GM12878 (cell line): ENCODE data around the gene DNAH17. TPM values are rescaled to one million over a fixed set of nuclear protein-coding genes. Genes with fewer than 3 reads are reported as not detected.

Experiments used
- ATAC-seq: fragments of 200-7000 bp; cut with Tn5 transposase; 3 replicates; pipeline ENCODE4 v1.9.1; 2020; ENCODE audit warnings: mild to moderate bottlenecking, moderate library complexity
- BruUV-seq: library from RNA; stranded (reverse); fragments of 400-500 nt; replicated peaks from 2 replicates; lab custom pipeline; 2021; lab: Mats Ljungman, UMichigan
- CTCF ChIA-PET: fragments of 300-600 bp; sonication (Branson Sonifier 250); formaldehyde crosslinking; extraction: SDS; loops from one replicate; lab custom pipeline; 2021; ENCODE audit warnings: inconsistent platforms; lab: Yijun Ruan, JAX
- POLR2A ChIA-PET: fragments of 350-600 bp; formaldehyde crosslinking; extraction: SDS; loops from one replicate; lab custom pipeline; 2021; ENCODE audit warnings: inconsistent platforms; lab: Charles Lee
- RAD21 ChIA-PET: fragments of 300-600 bp; sonication (Branson Sonifier 250); formaldehyde crosslinking; loops from one replicate; lab custom pipeline; 2023; ENCODE audit warnings: antibody characterized with exemption; ENCODE audit not compliant: unreplicated experiment; lab: Charles Lee
- SMC1A ChIA-PET: fragments of 300-600 bp; sonication (Branson Sonifier 250); formaldehyde crosslinking; loops from one replicate; lab custom pipeline; 2023; ENCODE audit not compliant: unreplicated experiment, uncharacterized antibody; lab: Charles Lee
- DNase-seq: peaks from one replicate; pipeline ENCODE4 v3.0.0-alpha.2; 2011; ENCODE audit warnings: low read depth, low spot score
- FAIRE-seq: peaks from 3 replicates; lab custom pipeline; 2011; peaks lifted over from hg19 to GRCh38; lab: Jason Lieb, UNC
- H2AFZ ChIP-seq: 2 replicates; pipeline ENCODE4 v1.6.0; 2011; ENCODE audit warnings: low read depth, low read length, control low read depth; ENCODE audit not compliant: control insufficient read depth
- H3K27ac ChIP-seq: 2 replicates; pipeline ENCODE4 v1.5.1; 2011; ENCODE audit warnings: control low read depth; ENCODE audit not compliant: control insufficient read depth, insufficient read depth
- H3K27me3 ChIP-seq, 2 experiments: replicated peaks in 1 of 2; 2 replicates each; pipeline versions ENCODE4 v1.6.0 to v1.6.1; 2011; ENCODE audit warnings: low read length in 1 of 2; ENCODE audit not compliant: control insufficient read depth in 2 of 2, insufficient read depth in 2 of 2
- H3K36me3 ChIP-seq, 2 experiments: 2 replicates each; pipeline ENCODE4 v1.5.1; 2011; ENCODE audit warnings: low read length in 1 of 2; ENCODE audit not compliant: control insufficient read depth in 2 of 2, insufficient read depth in 2 of 2
- H3K4me1 ChIP-seq: 2 replicates; pipeline ENCODE4 v1.6.1; 2011; ENCODE audit warnings: mild to moderate bottlenecking, low read length, moderate library complexity, mixed read lengths; ENCODE audit not compliant: control insufficient read depth, insufficient read depth
- H3K4me2 ChIP-seq: 2 replicates; pipeline ENCODE4 v1.6.0; 2011; ENCODE audit warnings: control low read depth; ENCODE audit not compliant: control insufficient read depth, insufficient read depth
- H3K4me3 ChIP-seq: fragments of 200-600 bp; sonication (generic); 2 replicates; pipeline ENCODE4 v1.5.1; 2016
- H3K79me2 ChIP-seq: 2 replicates; pipeline ENCODE4 v1.6.0; 2011; ENCODE audit warnings: low read length; ENCODE audit not compliant: control insufficient read depth, insufficient read depth
- H3K9ac ChIP-seq: 2 replicates; pipeline ENCODE4 v1.8.0; 2011; ENCODE audit warnings: low read length, control low read depth, mixed read lengths; ENCODE audit not compliant: control insufficient read depth, insufficient read depth
- H3K9me3 ChIP-seq: replicated peaks from 3 replicates; pipeline ENCODE4 v1.5.1; 2011; ENCODE audit warnings: mild to moderate bottlenecking, low read length; ENCODE audit not compliant: control insufficient read depth, insufficient read depth
- H4K20me1 ChIP-seq: 2 replicates; pipeline ENCODE4 v1.6.0; 2011; ENCODE audit not compliant: control insufficient read depth, insufficient read depth
- FOXM1 ChIP-seq: IDR thresholded peaks from 2 replicates; pipeline ENCODE4 v1.6.1; 2012; ENCODE audit warnings: low read depth, mild to moderate bottlenecking, inconsistent platforms, low read length, moderate library complexity
- WGBS: methylation state at CpG from one replicate; pipeline ENCODE4 v1.1.6; 2016; ENCODE audit warnings: low lambda C conversion rate; ENCODE audit not compliant: insufficient replicate concordance, insufficient coverage; ENCODE audit errors: missing lambda C conversion rate; 5-methylcytosine and 5-hydroxymethylcytosine counted together
- in situ Hi-C: fragments of 300-500 bp; cut with MboI; formaldehyde crosslinking; loops from 9 replicates; pipeline ENCODE4 v1.14.3; 2018; ENCODE audit warnings: mixed read lengths
- intact Hi-C: fragments of 100-400 bp; cut with micrococcal nuclease; formaldehyde crosslinking; loops from one replicate; pipeline ENCODE4 v1.14.2; 2022; ENCODE audit not compliant: unreplicated experiment
- polyA plus RNA-seq, 11 experiments: library from polyadenylated mRNA; depleted of rRNA in 4 of 11; unstranded in 6 of 11; stranded (reverse) in 5 of 11; fragments of >200 nt; fragmentation: Nextera tagmentation in 4 of 11; fragmentation: Illumina TruSeq in 1 of 11; extraction: Ambion mirVana in 4 of 11; extraction: Trizol in 1 of 11; gene quantifications; 1 replicate in 1 of 11; 2 replicates in 10 of 11; pipeline versions ENCODE4 v1.2.1 to v1.2.3, GENCODE V29; 2011 to 2016; ENCODE audit warnings: inconsistent platforms in 2 of 11, missing spikeins in 2 of 11, low read depth in 1 of 11
- total RNA-seq, 4 experiments: library from RNA; depleted of rRNA in 3 of 4; stranded (reverse); fragments of >200 nt in 3 of 4; fragmentation: Illumina TruSeq in 1 of 4; extraction: Trizol in 1 of 4; gene quantifications; 2 replicates each; pipeline versions ENCODE4 v1.2.1 to v1.2.3, GENCODE V29; 2013 to 2021
- TF ChIP-seq, protein P1 (sequence below): fragments of 450-650 bp; IDR thresholded peaks from 2 replicates; pipeline ENCODE4 v1.6.1; 2016; ENCODE audit warnings: mild to moderate bottlenecking, moderate library complexity, borderline replicate concordance
- TF ChIP-seq, protein P2 (sequence below): fragments of 450-650 bp; IDR thresholded peaks from 2 replicates; pipeline ENCODE4 v1.6.1; 2018; ENCODE audit warnings: borderline replicate concordance, mild to moderate bottlenecking; ENCODE audit not compliant: partially characterized antibody

Gene DNAH17
- total and polyA plus RNA-seq, 10 of the 15 experiments (the other 5 are each of a cell fraction or from before 2014, with no cell fraction given), result 0.16 to 2.9 (median 0.56) TPM

DNA sequence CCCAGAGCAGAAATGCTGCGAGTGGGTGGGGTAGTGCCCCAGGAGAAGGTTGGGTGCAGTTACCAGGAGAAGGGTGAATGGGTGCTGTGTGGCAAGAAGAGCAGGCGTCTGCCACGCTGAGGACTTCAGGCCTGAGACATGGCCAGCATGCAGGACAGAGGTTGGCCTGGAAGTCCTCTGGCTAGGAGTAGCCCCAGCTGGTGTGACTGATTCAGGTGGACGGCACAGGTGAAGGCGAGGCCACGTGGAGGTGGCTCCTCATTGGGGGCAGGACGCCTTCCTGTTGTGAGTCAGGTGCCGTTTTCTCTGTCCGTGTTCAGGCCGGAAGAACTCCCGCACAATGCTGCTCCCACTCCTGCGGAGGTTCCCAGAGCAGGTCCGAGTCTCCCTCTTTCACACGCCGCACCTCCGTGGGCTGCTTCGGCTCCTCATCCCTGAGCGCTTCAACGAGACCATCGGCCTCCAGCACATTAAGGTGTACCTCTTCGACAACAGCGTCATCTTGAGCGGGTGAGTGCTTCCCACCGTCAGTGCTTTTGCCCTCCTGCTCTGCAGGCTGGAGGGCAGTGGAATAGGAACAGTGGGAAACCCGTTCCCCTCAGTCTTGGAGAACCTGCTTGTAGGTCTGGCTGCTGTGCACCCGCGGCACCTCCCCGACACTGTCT lies 178.0 kb downstream of the DNAH17 start:
- intact Hi-C loops, result no loop called here
- TF ChIP-seq, protein P1, sequence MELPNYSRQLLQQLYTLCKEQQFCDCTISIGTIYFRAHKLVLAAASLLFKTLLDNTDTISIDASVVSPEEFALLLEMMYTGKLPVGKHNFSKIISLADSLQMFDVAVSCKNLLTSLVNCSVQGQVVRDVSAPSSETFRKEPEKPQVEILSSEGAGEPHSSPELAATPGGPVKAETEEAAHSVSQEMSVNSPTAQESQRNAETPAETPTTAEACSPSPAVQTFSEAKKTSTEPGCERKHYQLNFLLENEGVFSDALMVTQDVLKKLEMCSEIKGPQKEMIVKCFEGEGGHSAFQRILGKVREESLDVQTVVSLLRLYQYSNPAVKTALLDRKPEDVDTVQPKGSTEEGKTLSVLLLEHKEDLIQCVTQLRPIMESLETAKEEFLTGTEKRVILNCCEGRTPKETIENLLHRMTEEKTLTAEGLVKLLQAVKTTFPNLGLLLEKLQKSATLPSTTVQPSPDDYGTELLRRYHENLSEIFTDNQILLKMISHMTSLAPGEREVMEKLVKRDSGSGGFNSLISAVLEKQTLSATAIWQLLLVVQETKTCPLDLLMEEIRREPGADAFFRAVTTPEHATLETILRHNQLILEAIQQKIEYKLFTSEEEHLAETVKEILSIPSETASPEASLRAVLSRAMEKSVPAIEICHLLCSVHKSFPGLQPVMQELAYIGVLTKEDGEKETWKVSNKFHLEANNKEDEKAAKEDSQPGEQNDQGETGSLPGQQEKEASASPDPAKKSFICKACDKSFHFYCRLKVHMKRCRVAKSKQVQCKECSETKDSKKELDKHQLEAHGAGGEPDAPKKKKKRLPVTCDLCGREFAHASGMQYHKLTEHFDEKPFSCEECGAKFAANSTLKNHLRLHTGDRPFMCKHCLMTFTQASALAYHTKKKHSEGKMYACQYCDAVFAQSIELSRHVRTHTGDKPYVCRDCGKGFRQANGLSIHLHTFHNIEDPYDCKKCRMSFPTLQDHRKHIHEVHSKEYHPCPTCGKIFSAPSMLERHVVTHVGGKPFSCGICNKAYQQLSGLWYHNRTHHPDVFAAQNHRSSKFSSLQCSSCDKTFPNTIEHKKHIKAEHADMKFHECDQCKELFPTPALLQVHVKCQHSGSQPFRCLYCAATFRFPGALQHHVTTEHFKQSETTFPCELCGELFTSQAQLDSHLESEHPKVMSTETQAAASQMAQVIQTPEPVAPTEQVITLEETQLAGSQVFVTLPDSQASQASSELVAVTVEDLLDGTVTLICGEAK, result no peak
- TF ChIP-seq, protein P2, sequence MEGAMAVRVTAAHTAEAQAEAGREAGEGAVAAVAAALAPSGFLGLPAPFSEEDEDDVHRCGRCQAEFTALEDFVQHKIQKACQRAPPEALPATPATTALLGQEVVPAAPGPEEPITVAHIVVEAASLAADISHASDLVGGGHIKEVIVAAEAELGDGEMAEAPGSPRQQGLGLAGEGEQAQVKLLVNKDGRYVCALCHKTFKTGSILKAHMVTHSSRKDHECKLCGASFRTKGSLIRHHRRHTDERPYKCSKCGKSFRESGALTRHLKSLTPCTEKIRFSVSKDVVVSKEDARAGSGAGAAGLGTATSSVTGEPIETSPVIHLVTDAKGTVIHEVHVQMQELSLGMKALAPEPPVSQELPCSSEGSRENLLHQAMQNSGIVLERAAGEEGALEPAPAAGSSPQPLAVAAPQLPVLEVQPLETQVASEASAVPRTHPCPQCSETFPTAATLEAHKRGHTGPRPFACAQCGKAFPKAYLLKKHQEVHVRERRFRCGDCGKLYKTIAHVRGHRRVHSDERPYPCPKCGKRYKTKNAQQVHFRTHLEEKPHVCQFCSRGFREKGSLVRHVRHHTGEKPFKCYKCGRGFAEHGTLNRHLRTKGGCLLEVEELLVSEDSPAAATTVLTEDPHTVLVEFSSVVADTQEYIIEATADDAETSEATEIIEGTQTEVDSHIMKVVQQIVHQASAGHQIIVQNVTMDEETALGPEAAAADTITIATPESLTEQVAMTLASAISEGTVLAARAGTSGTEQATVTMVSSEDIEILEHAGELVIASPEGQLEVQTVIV, result no peak
- TF ChIP-seq FOXM1, result no peak
- ChIA-PET SMC1A (no interaction called here), CTCF (interaction anchor here (1.2 kb wide), 1 partner anchor 16 kb away, joined by 3 read pairs; no protein-coding TSS in a partner anchor), RAD21 (no interaction called here), POLR2A (no interaction called here)
- FAIRE-seq, result no peak
- Histone ChIP-seq H3K79me2 (peaks cover 3% of the 10 kb centered on the region), H3K4me2 (no peak overlapping the region), H3K27ac (no peak overlapping the region), H3K9ac (no peak overlapping the region), H2AFZ (no peak overlapping the region), H3K4me3 (no peak overlapping the region), H3K36me3 (peaks cover 43 to 54% of the 10 kb centered on the region in 2 experiments), H4K20me1 (no peaks in the 10 kb centered on the region; the same call in 1 of the 2 replicates), H3K9me3 (no peaks in the 10 kb centered on the region), H3K27me3 (no peaks in the 10 kb centered on the region), H3K4me1 (no peaks in the 10 kb centered on the region)
- no peak for DNase-seq
- BruUV-seq, result no TSS peak
- ATAC-seq, result no peak
- in situ Hi-C loops, result no loop called here
- WGBS, result 89% methylated on average over 28 of the region's 28 CpGs
